Measurements from ENCODE around the gene KBTBD6. TPM values are rescaled to one million over a fixed set of nuclear protein-coding genes. Genes with fewer than 3 reads are reported as not detected.

The KBTBD6 gene
- total and polyA plus RNA-seq, 2 of the 13 experiments (the other 11 are each of a cell fraction or from before 2014, with no cell fraction given) = 4.4 to 12.0 TPM

- 0 out of 2 replicates have a peak, but pooled peaks have one; percentile 17 for TF ChIP-seq MLX (CRISPR knock-in tag; IDR thresholded peaks at IDR 0.05)
- no peak for TF ChIP-seq SP1 (IDR thresholded peaks at IDR 0.05)
- TF ChIP-seq SP1 (CRISPR knock-in tag; IDR thresholded peaks at IDR 0.05) = no peak
- no peak; the same call in 1 of the 2 replicates for TF ChIP-seq ZSCAN5A (CRISPR knock-in tag; IDR thresholded peaks at IDR 0.05; ENCODE audit: borderline replicate concordance)
- TF ChIP-seq MEIS2 (CRISPR knock-in tag; IDR thresholded peaks at IDR 0.05) = no peak
- peak; percentile 32; the same call in 1 of the 2 replicates for TF ChIP-seq TFAP4 (IDR thresholded peaks at IDR 0.05; ENCODE audit: borderline replicate concordance, low read depth)
- peak; percentile 88 for TF ChIP-seq FOSL2 (CRISPR knock-in tag; IDR thresholded peaks at IDR 0.05)
- TF ChIP-seq KDM2A (CRISPR knock-in tag; IDR thresholded peaks at IDR 0.05; ENCODE audit: borderline replicate concordance, low read depth) = peak; percentile 90
- no peak for TF ChIP-seq PRPF4 (IDR thresholded peaks at IDR 0.05; ENCODE audit: low read depth, low read length, poor library complexity, severe bottlenecking)
- no peak for TF ChIP-seq KAT2B (IDR thresholded peaks at IDR 0.05; ENCODE audit: borderline replicate concordance, low read depth, low read length)
- TF ChIP-seq NCOA5 (CRISPR knock-in tag; IDR thresholded peaks at IDR 0.05) = no peak
- TF ChIP-seq HNRNPH1 (optimal IDR thresholded peaks at IDR 0.05; ENCODE audit: low read depth, low read length) = no peak
- TF ChIP-seq PBX2 (CRISPR knock-in tag; IDR thresholded peaks at IDR 0.05) = no peak
- peak; percentile 33; the same call in 1 of the 2 replicates for TF ChIP-seq FOXO1 (CRISPR knock-in tag; IDR thresholded peaks at IDR 0.05)
- no peak for TF ChIP-seq CENPBD1 (CRISPR knock-in tag; IDR thresholded peaks at IDR 0.05; ENCODE audit: borderline replicate concordance, low read depth)
- TF ChIP-seq E2F1 (CRISPR knock-in tag; IDR thresholded peaks at IDR 0.05) = peak; percentile 82
- TF ChIP-seq ZNF678 (CRISPR knock-in tag; IDR thresholded peaks at IDR 0.05) = no peak
- peak; percentile 99 for TF ChIP-seq SUZ12 (IDR thresholded peaks at IDR 0.05; ENCODE audit: low read depth, low read length)
- TF ChIP-seq LRRFIP1 (CRISPR knock-in tag; conservative IDR thresholded peaks at IDR 0.05) = no peak
- TF ChIP-seq ZNF569 (CRISPR knock-in tag; IDR thresholded peaks at IDR 0.05; ENCODE audit: borderline replicate concordance) = no peak
These were observed at the start of gene KBTBD6 (continued) for GRCh38 chr13:41132512-41133152.

Measured in HepG2 (cell line).